GM12873 (cell line): ENCODE results near the gene MIEF1.

ENCODE experiments used
- CTCF ChIP-seq: IDR thresholded peaks from 2 replicates; pipeline ENCODE4 v1.5.1; 2012; ENCODE audit warnings: low read depth, mild to moderate bottlenecking, moderate library complexity, low read length, control low read depth; ENCODE audit not compliant: insufficient read depth; ENCODE audit errors: missing control alignments

MIEF1 gene

GRCh38 chr22:39487826-39488520 lies 14.1 kb upstream of the MIEF1 start:
- no peak for TF ChIP-seq CTCF

DNA sequence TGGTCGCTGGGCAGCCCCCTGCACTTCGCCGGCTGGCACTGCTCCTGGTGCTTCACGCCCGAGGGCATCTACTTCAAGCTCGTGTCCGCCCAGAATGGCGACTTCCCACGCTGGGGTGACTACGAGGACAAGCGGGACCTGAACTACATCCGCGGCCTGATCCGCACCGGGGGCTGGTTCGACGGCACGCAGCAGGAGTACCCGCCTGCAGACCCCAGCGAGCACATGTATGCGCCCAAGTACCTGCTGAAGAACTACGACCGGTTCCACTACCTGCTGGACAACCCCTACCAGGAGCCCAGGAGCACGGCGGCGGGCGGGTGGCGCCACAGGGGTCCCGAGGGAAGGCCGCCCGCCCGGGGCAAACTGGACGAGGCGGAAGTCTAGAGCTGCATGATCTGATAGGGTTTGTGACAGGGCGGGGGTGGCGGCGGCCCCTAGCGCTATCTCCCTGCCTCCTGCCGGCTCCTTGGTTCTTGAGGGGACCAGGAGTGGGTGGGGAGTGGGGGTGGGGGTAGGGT lies 13.5 kb upstream of the MIEF1 start:
- no peak for TF ChIP-seq CTCF

DNA sequence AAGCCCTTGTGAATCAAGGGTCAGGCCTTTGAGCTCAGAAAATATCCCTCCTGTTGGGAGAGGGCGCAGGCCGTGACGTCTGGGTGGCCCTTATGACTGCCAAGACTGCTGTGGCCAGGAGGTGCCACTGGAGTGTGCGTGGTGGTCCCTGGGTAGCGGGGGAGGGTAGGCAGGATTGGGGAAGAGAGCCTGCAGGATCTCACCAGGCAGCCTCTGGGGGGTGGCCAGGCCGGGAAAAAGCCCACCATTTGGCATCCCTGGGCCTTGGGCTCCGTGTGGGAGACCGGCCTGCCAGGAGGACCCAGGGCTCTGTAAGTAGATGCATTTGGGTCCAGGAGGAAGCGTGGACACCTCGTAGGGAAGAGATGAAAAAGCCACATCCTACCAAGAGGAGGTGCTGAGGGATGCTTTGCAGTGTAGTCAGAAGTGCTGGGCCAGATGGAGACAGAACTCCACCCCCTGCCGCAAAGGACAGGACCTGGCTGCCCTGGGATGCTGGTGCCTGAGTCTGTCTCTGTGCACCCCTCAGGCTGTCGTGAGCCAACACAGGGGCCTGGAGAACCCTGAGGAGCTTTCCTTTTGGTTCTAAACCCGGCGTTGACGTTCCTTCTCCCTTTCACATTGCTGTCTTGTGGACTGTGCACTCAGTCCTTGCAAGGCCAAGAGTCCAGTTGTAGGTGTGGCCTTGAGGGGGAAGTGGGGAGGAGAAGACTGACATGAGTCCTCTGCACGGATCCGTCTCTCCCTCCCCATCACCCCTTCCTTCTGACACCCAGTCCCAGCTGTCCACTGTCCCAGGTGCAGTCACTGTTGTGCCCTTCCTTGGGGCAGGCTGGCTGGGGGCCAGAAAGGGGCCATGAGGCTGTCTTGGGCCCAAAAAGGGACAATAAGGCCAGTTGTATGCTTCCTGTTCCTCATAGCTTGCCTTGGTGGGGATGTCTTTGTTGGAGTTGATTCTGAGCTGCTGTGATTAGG lies 12.7 kb upstream of the MIEF1 start:
- TF ChIP-seq CTCF, result no peak

- TF ChIP-seq CTCF, result no peak
Observed at GRCh38 chr22:39490135-39490798, 11.8 kb upstream of the MIEF1 start.

DNA sequence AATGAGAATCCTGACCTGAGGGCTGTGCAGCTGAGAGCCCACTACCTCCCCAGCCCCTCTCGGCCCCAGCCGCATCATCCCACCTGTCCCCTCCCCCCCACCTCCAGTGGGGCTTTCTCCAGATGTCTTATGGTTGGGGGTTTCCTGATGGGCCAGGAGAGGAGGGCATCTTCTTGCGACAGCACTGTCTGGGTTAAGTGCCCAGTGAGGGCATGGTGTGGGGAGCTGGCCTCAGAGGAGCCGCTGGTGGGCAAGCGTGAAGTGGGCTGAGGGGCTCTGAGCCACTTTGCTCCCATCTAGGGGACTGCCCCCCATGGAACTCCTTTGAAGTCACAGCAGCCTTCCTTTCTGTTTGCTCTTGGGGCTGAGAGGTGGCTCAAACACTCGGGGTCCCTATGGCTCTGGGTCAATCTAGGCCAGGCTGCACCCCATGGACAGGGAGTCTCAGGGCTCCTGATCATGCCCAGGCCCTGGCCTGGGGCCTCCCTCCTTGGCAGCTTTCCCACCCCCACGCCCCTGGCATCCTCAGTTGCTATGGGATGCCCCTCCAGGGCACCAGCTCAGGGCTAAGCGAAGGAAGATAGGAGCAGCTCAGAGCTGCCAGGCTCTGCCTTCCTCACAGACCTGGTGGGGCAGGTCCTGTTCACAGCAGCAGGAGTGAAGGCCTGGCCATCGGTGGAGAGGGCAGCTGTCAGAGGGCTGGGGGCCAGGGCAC lies 11.0 kb upstream of the MIEF1 start:
- TF ChIP-seq CTCF, result no peak

DNA sequence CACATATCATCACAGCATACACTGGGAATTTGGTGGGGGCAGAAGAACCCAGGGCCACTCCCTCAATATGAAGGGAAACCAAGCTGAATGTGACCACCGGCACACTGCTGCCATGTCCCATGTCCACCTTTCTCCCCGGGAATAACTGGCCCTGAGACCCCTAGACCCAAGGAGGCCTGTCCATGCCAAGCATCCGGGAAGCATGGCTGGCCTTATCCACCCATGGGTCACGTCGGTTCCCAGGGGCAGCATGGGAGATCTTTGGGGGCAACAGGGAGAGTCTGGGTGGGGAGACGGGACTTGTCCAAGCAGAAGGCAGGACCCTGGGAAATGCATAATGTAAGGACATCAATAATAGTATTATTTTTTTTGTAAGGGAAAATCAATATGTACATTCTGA lies 10.4 kb upstream of the MIEF1 start:
- no peak for TF ChIP-seq CTCF
